22Rv1 (cell line): ENCODE data around the gene SEMA6A.

Experiments
- ZFX ChIP-seq: fragments of 450-650 bp; IDR thresholded peaks from 2 replicates; pipeline ENCODE4 v1.6.1; 2017; ENCODE audit warnings: antibody characterized with exemption, borderline replicate concordance
- TF ChIP-seq, protein P1 (sequence below): fragments of 450-650 bp; IDR thresholded peaks from 2 replicates; pipeline ENCODE4 v1.5.1; 2017; ENCODE audit warnings: mild to moderate bottlenecking

DNA sequence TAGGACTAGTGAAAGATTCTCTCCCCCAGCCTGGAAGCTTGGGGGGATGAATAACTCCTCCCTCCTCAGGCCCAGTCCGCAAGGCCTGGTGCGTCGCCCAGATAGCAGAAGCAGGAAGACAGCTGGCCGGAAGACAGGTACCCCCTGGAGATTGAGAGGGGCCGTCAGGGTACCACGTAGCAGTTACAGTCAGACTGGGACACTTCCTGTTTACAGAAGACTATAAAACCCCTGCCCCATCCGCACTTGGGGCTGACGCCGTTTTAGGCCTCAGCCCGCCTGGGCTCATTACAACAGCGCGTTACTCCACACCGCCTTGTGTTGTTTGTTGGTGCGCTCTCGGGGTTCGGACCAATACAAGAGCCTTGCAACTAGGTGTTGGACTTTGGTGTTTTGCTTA, 15.4 kb downstream of the SEMA6A start:
- TF ChIP-seq ZFX = no peak
- TF ChIP-seq, protein P1, sequence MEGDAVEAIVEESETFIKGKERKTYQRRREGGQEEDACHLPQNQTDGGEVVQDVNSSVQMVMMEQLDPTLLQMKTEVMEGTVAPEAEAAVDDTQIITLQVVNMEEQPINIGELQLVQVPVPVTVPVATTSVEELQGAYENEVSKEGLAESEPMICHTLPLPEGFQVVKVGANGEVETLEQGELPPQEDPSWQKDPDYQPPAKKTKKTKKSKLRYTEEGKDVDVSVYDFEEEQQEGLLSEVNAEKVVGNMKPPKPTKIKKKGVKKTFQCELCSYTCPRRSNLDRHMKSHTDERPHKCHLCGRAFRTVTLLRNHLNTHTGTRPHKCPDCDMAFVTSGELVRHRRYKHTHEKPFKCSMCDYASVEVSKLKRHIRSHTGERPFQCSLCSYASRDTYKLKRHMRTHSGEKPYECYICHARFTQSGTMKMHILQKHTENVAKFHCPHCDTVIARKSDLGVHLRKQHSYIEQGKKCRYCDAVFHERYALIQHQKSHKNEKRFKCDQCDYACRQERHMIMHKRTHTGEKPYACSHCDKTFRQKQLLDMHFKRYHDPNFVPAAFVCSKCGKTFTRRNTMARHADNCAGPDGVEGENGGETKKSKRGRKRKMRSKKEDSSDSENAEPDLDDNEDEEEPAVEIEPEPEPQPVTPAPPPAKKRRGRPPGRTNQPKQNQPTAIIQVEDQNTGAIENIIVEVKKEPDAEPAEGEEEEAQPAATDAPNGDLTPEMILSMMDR = no peak
